DMS53 treated with DMSO at 0.1 percent for 48 hours (cell line): Measurements from ENCODE around the gene MOCS1.

Experiments used
- DNase-seq: peaks from one replicate; lab custom pipeline; 2025; ENCODE audit not compliant: unreplicated experiment; lab: John Stamatoyannopoulos, UW

Gene MOCS1

DNA sequence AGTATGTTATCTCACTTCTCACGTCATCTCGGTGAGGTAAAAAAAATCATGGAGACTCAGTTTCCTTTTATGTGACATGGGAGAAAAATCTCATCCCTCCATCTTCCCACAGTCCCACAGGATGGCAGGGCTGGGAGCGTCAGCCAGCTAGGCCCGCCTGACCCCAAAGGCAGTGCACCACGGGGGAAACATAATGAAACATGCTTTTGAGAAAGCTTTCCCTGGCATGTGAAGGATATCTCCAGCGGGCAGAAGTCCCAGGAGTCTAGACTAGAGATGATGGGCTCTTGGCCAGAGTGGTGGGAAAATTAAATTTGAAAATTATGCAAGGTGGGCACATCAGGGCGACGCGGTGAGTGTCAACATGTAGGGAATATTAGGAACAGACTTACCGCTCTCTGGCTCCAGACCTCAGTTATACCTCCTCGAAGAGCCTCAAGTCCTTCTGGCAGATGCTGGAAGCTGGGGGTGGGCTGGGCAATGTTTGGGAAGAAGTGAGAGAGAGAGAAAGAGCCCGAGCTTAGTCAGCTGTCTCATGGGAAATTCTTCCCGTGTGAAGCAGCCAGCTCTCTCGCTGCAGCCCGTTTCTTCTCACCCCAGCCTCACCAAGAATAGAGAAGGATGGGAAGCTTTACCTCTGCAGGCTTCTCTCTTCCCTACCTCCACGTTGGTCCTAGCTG is 52.3 kb downstream of the MOCS1 start:
- DNase-seq, result no peak

DNA sequence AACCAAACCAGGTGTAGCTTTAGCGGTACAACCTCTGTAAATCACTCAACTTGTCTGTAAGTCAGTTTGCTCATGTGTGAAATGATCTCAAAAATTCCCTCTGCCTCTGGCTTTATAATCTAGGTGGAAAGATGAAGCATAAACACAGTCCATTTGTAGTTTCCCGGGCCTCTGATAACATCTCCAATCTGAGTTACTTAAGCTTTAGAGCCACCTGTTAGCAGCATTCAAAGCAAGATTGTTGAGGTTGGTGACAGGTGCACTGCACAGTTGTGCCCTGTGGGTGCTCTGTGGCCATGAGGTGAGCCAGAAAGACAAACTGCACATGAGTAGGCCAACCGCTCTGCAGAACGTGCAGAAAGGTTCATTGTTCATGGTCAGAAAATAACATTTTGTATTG is 53.7 kb downstream of the MOCS1 start:
- no peak for DNase-seq

DNA sequence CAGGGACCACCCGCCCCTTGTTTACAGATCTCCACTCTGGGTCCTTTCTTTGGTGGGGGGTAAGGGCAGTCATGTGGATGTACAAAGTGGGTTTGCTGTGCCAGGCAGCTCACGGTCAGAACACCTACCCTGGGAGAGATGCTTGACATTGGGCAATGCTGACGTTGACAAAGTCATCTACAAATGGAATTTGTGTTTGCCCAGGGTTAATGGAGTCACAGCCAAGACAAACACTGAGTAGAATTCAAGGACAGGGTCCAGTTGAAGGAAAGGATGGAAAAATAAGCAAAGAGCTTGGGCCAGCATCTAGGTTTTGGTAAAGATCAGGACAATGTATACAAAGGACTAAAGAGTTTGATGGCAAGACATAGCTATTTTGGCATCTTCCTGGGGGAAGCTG is 54.7 kb downstream of the MOCS1 start:
- no peak for DNase-seq

DNA sequence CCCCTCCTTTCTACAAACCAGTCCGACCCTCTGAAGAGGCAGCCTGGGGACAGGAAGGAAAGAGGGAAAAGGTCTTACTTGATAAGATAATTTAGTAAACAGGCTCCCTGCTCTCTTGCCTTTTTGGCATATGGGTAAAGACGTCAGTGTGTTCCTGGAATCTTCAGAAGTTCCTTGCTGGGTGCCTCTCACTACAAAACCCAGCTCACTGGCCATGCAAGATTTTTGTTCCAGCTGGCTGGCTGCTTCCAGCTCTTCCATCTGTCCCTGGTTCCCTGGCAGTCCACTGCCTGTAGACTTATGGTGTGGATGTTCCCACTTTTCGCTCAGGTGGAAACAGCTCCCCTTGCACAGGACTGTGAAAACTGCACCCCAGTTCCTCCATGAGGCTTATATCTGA is 57.4 kb downstream of the MOCS1 start:
- no peak for DNase-seq

DNA sequence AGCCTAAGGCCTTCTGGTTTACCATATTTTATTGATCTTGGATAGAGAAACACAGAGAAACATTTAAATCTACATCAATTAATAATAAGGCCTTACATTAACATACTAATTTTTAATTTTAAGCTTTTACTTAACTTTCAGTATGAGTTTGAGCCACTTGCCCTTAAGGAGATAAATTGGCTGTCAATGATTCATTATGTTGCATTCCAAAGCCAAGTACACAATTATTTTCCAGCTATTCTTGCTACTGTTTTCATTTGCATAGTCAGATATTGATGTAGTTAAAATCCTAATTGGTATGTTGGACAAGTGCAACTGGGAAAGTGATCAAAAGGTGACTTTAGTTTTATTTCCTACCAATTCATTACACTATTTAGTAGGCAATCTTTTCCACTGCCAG is 58.2 kb downstream of the MOCS1 start:
- no peak for DNase-seq

DNA sequence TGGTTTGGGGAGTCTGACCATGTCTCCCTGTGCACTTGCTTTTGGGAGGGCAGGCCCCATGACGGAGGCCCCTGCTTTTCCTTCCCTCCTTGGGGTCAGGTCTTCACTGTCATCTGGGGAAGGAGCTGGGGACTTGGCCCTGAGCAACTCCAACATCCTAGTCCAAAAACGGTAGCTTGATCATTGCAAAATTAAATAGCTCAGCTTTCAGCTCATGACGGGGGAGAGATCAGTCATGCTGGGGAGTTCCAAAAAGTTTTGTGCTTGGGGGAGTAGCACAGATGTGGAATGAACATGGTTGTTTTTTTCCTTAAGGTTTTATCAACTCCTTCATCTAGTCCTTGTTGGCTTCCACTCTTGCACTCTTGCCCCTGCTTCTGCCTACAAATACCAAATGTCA is 60.8 kb downstream of the MOCS1 start:
- DNase-seq, result no peak

DNA sequence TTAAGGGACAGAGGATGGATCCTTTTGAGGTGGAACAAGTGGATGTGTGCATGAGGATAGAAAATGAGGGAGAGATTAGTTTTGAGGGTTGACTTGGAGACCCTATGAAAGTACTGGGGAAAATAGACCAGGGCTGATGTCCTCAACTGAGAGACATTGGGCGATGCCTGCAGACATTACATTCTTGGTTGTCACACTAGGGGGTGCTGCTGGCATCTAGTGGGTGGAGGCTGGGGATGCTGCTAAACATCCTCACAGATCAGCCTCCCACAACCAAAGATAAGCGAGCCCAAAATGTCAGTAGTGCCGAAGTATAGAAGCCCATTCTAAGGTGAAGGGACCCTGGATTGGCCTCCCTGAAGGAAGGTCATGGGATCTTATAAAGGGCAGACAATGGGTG is 63.3 kb downstream of the MOCS1 start:
- DNase-seq, result no peak

DNA sequence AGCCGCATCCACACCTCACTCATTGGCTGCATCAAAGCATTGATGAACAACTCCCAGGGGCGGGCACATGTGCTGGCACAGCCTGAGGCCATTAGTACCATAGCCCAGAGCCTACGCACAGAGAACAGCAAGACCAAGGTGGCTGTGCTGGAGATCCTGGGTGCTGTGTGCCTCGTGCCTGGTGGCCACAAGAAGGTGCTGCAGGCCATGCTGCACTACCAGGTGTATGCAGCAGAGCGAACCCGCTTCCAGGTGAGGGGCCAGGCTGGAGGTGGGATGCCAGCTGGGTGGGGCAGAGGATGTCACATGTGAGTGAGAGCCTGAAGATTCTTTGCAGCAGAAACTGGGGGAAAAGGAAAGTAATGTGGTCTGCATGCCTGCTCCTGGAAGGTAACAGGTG is 66.7 kb downstream of the MOCS1 start:
- no peak for DNase-seq

DNA sequence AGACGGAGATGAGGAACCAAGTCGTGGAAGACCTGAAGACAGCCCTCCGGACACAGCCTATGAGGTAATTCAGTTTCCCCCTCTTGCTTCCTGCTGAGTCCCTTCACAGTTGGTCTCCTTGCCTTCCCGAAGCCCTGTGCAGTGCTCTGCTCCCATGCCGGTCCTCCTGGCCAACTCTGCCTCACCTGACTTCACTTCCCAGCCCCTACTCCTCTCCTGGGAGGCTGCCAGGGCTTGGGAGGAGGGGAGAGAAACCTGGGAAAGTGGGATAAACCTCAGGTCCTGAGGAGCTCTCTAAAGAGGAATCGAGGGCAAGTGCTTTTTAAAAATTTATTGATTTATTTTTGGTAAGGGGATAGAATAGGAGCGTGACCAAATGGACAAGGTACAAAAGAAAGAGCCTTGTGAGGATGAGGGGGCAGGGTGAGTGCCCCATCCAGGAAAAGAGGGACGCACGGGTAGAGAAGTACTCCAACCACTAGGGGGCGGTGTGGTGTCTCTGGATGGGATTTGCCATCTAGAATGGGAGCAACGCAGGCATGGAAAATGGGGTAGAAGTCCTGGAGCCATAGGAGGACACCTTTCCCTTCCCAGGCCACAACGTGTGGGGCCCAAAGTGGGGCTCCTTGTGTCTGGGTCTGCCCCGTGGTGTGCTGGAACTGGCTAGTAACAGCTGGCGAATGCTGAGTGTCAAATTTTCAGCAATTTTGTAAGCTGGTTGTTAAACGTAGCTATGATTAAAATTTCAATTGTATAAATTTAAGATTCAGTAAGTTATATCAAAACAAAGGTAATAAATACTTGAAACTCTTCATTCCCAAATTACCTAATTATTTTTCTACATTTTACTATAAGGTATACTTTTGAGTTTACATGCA is 69.0 kb downstream of the MOCS1 start:
- DNase-seq, result peak; percentile 8

DNA sequence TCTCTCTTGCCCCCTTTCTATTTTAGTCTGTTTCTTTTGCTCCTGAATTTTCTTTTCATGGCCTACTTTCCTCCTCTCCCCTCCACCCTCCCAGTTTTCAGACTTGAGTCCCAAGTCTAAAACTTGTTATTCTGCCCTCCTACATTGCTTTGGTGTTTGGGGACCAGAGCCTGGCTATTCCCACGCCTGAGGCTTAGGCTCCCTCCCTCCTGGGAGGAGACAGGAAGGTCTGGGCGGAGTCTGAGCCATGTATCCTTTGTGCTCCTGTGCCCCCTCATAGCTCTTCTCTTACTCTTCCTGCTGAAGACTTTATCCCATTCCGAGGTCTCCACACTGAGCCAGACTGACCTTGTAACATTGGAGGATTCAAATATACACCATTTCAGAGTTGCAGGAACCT is 72.6 kb downstream of the MOCS1 start:
- DNase-seq, result no peak

DNA sequence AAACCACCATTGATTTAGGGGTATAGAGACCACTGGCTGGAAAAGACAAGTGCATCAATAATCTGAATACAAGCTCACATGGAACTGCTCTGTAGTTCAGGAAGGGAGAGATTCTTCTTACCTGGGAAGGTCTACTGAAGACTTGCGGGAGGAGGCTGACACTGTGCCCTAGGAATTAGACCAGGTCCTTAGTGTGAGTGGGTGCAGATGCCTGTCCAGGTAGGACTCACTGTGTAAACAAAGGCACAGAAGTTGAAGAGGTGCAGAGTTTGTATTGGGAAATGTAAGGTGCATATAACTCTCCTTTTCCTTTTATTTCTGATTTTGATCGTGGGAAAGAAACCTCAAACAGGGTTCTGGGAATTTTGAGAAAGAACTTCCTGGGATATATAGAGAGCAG is 75.2 kb downstream of the MOCS1 start:
- DNase-seq, result no peak

DNA sequence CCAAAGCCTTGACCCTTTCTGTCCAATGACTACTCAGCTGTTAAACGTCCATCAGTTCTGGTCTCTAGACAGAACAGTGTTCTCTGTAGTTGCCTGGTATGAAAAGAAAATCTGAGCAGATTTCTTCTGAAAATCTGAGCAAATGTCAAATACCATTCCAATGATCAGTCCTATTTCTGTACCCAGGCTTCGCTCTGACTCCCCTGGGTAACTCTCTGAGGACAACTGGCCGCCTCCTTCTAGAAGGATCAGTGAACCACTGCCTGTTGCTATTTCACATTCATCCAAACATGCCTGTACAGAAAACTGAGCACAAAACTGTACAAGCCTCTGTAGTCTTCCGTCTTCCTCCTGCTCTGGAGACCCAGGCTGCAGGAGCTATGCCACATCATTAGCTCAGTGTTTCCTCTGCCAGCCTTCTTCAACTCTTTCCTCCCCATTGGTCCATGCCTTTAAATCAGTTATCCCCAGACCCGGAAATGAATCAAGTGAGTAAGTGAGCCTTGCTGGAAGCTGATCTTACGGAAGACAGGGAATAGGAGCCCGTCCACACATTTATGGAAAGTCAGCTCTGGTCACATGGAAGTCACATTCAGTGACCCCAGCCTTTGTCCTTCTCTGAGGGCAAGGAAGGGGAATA is 78.8 kb downstream of the MOCS1 start:
- DNase-seq, result no peak
